HG02870 (cell line): Measurements from ENCODE around the gene TP53AIP1.

Source experiments
- ATAC-seq: cut with Tn5 transposase; IDR thresholded peaks from one replicate; pipeline ENCODE4 v1.9.1; 2021; ENCODE audit warnings: mild to moderate bottlenecking, moderate library complexity; ENCODE audit not compliant: unreplicated experiment

The TP53AIP1 gene

GRCh38 chr11:128943428-128943976, 831 bp upstream of the TP53AIP1 start:
- ATAC-seq, result no peak

GRCh38 chr11:128942272-128942612, 429 bp downstream of the TP53AIP1 start:
- ATAC-seq, result no peak

- no peak for ATAC-seq
These were observed 949 bp downstream of the TP53AIP1 start for GRCh38 chr11:128941573-128942271.

- ATAC-seq, result no peak
These were observed 1.6 kb downstream of the TP53AIP1 start for GRCh38 chr11:128941110-128941509.

- no peak for ATAC-seq
These were observed 2.1 kb downstream of the TP53AIP1 start for GRCh38 chr11:128940603-128941002.

- no peak for ATAC-seq
These were observed 2.5 kb downstream of the TP53AIP1 start for GRCh38 chr11:128940156-128940555.

- ATAC-seq, result no peak
These were observed 3.1 kb downstream of the TP53AIP1 start for GRCh38 chr11:128939591-128939990.

- ATAC-seq, result no peak
These were observed 4.3 kb downstream of the TP53AIP1 start for GRCh38 chr11:128938156-128938885.

- no peak for ATAC-seq
These were observed 5.2 kb downstream of the TP53AIP1 start for GRCh38 chr11:128937480-128937879.

GRCh38 chr11:128936606-128937251, 5.9 kb downstream of the TP53AIP1 start:
- no peak for ATAC-seq

- ATAC-seq, result no peak
These were observed 7.7 kb downstream of the TP53AIP1 start for GRCh38 chr11:128934926-128935325.

- ATAC-seq, result no peak
These were observed 8.3 kb downstream of the TP53AIP1 start for GRCh38 chr11:128934351-128934750.

GRCh38 chr11:128933481-128934178, 9.0 kb downstream of the TP53AIP1 start:
- ATAC-seq, result no peak

- ATAC-seq, result no peak
These were observed 11.0 kb downstream of the TP53AIP1 start for GRCh38 chr11:128931668-128932067.

- no peak for ATAC-seq
These were observed 11.6 kb downstream of the TP53AIP1 start for GRCh38 chr11:128931066-128931465.

- no peak for ATAC-seq
These were observed 12.7 kb downstream of the TP53AIP1 start for GRCh38 chr11:128929991-128930390.

- ATAC-seq, result no peak
These were observed 13.2 kb downstream of the TP53AIP1 start for GRCh38 chr11:128929468-128929867.

GRCh38 chr11:128928400-128928799, 14.3 kb downstream of the TP53AIP1 start:
- peak; percentile 96 for ATAC-seq

GRCh38 chr11:128927683-128928336, 14.9 kb downstream of the TP53AIP1 start:
- ATAC-seq, result no peak

GRCh38 chr11:128927108-128927461, 15.6 kb downstream of the TP53AIP1 start:
- ATAC-seq, result no peak
